Measurements from ENCODE around the gene MFRP.

DNA sequence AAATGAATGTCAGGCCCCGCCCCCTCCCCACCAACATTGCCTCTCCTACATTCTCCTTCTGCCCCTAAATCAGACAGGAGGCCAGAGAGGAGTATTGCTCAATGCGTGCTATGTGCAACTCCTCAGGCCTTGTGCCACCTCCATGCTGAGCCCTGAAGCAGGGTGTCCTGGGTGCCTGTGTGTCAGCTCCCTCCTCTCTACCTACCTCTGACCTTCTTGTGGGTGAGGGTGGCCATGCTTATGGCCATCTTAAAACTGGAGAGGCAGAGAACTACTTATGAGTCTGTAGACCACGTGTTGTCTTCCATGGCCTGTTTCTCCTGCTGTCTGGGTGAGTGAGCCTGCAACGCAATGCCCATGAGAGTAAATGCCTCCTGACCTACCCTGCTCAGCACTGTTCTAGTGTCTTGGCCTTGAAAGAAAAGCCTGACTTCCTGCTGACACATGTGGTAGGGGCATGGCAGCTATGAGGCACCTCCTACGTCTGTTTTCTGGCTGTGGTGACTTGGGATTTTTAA is 40.1 kb downstream of the MFRP start:
- TF ChIP-seq, protein P1, sequence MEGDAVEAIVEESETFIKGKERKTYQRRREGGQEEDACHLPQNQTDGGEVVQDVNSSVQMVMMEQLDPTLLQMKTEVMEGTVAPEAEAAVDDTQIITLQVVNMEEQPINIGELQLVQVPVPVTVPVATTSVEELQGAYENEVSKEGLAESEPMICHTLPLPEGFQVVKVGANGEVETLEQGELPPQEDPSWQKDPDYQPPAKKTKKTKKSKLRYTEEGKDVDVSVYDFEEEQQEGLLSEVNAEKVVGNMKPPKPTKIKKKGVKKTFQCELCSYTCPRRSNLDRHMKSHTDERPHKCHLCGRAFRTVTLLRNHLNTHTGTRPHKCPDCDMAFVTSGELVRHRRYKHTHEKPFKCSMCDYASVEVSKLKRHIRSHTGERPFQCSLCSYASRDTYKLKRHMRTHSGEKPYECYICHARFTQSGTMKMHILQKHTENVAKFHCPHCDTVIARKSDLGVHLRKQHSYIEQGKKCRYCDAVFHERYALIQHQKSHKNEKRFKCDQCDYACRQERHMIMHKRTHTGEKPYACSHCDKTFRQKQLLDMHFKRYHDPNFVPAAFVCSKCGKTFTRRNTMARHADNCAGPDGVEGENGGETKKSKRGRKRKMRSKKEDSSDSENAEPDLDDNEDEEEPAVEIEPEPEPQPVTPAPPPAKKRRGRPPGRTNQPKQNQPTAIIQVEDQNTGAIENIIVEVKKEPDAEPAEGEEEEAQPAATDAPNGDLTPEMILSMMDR (IDR thresholded peaks at IDR 0.05) = no peak
- TF ChIP-seq SIN3A (IDR thresholded peaks at IDR 0.05; ENCODE audit: borderline replicate concordance, insufficient read depth, low read depth, low read length) = no peak
- no peak for TF ChIP-seq POLR2AphosphoS5 (IDR thresholded peaks at IDR 0.05; ENCODE audit: low read depth, low read length)
